GM21737 (cell line): ENCODE measurements around the gene TRIM66.

Source experiments
- ATAC-seq: cut with Tn5 transposase; IDR thresholded peaks from one replicate; pipeline ENCODE4 v1.9.1; 2021; ENCODE audit warnings: mild to moderate bottlenecking, moderate library complexity; ENCODE audit not compliant: unreplicated experiment

TRIM66 gene

GRCh38 chr11:8682303-8683114 lies at the start of gene TRIM66, which contains the start of gene RPL27A:
Gene TRIM66 (minus strand): TSS chr11:8682665. CDS start chr11:8672274, 10,391 bp downstream.
Gene RPL27A (plus strand): TSS chr11:8682792. CDS start chr11:8682814, 22 bp downstream.
- ATAC-seq, result peak; percentile 93

- no peak for ATAC-seq
Observed at GRCh38 chr11:8731647-8732323, 49.3 kb upstream of the TRIM66 start.

DNA sequence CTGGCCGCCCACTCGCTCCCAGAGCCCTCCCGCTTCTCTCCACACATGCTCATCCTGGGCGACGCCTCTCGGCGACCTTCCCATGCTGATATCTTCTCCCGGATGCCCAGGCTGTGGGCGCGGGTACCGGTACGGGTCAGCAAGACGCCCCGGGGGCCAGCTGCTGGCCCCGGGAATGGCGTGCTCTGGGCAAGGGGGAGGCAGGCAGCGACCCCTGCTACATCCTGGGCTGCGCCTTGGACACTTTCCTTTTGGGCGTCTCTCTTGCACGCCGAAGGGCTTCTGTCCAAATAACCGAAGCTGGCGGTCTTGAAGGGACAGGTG lies 48.2 kb upstream of the TRIM66 start:
- ATAC-seq, result no peak

GRCh38 chr11:8729837-8730696 lies 47.6 kb upstream of the TRIM66 start:
- ATAC-seq, result no peak

- no peak for ATAC-seq
Observed at GRCh38 chr11:8729067-8729466, 46.6 kb upstream of the TRIM66 start.

GRCh38 chr11:8728563-8728962 lies 46.1 kb upstream of the TRIM66 start:
- ATAC-seq, result no peak

- ATAC-seq, result no peak
Observed at GRCh38 chr11:8726395-8726794, 43.9 kb upstream of the TRIM66 start.

GRCh38 chr11:8724682-8725081 lies 42.2 kb upstream of the TRIM66 start:
- no peak for ATAC-seq

- ATAC-seq, result no peak
Observed at GRCh38 chr11:8723711-8724110, 41.2 kb upstream of the TRIM66 start.

DNA sequence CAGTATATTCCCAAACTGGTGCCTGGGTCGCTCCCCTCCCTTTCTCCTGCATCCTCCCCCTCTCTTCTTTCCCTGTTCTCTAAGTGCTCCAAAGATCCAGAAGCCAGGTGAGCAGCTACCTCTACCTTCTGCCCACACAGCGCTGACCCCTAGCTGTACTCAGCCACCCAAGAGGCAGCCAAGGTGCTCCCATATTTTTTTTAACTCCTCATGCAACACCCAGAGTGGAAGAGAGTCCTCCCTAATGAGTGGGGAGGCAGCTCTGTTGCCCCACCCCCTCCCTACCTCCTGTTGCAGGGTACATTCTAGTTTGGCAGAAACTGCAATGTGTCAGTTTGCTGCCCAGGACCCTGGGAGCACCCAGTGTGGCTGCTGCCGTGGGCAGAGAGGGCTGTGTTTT lies 40.3 kb upstream of the TRIM66 start:
- ATAC-seq, result no peak

GRCh38 chr11:8721609-8722500 lies 39.4 kb upstream of the TRIM66 start:
- ATAC-seq, result no peak

GRCh38 chr11:8720868-8721608 lies 38.6 kb upstream of the TRIM66 start:
- ATAC-seq, result no peak

DNA sequence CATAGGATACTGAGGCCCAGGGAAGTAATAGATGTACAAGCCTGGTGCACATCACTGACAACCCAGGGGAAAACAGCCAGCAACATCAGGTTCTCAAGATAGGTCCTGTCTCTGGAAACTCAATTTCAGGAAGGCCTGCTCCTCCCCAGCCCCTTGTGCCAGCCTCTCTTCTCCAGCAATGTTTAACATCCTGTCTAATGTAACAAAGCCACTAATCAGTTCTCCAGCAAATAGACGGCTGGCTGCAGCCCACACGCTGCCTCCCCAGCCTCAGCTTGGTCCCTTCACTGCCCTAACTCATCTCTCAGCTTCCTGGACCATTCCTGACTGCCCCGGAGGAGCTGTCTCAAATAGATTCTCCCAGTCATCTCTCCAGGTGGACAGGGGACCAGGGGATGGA lies 37.9 kb upstream of the TRIM66 start:
- ATAC-seq, result no peak

DNA sequence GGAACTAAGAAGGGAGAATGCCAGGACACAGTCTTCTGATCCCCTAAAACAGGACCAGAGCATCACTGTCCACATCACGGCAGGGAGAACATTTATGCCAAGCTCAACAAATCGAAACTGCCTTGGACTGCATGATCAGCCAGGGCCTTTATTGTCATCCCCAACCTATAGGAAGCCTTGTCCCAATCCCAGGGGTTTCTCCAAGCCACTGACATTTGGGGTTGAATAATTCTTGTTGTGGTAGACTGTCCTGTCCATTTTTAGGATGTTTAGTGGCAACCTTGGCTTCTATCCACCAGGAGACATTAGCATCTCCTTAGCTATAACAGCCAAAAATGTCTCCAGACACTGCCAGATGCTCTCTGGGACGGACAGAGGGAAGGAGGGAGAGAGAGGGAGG lies 37.3 kb upstream of the TRIM66 start:
- ATAC-seq, result no peak

GRCh38 chr11:8719211-8719649 lies 36.8 kb upstream of the TRIM66 start:
- ATAC-seq, result no peak

- no peak for ATAC-seq
Observed at GRCh38 chr11:8717876-8718753, 35.6 kb upstream of the TRIM66 start.

DNA sequence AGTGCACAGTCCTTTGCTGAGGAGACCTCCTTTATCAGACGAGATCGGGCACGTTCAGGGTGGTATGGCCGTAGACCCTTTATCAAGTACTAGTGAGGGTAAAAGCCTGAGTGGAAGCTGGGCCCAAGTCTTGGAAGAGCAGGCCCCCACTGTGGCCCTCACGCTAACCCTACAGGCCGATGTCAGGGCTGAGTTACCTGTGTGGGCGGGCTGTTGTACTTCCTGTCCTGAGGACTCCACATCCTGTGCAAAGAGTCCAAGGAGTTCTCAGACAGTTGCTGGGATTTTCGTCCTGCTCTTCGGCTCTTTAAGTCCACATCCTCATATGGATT lies 35.0 kb upstream of the TRIM66 start:
- no peak for ATAC-seq

DNA sequence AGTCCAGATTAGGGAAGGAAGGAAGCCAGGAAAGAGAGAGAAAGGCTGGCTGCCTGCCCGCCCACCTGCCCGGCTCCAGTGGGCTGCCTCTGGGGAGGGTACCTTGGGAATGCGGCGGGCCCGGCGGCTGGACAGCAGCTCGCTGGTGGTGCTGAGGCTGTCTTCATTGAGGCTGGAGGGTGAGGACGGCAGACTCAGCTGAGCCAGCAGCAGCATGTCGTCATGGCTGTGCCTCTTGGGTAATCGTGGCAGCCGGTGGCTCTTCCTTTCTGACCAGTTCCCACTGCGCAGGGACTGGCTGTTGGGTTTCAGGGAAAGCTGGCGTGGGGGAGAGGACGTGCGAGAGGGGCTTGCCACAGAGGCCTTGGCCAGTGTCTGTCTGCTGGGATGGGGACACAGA lies 33.0 kb upstream of the TRIM66 start:
- ATAC-seq, result no peak
